NCI-H69 (cell line): Measurements from ENCODE around the gene SP7.
"Not testable (repeated sequence)": the region's sequence is repeated elsewhere in the genome, so short reads cannot be mapped to it uniquely, and the experiment has no call there.

ENCODE experiments used
- DNase-seq: peaks from one replicate; lab custom pipeline; 2025; lab: John Stamatoyannopoulos, UW

The SP7 gene

DNA sequence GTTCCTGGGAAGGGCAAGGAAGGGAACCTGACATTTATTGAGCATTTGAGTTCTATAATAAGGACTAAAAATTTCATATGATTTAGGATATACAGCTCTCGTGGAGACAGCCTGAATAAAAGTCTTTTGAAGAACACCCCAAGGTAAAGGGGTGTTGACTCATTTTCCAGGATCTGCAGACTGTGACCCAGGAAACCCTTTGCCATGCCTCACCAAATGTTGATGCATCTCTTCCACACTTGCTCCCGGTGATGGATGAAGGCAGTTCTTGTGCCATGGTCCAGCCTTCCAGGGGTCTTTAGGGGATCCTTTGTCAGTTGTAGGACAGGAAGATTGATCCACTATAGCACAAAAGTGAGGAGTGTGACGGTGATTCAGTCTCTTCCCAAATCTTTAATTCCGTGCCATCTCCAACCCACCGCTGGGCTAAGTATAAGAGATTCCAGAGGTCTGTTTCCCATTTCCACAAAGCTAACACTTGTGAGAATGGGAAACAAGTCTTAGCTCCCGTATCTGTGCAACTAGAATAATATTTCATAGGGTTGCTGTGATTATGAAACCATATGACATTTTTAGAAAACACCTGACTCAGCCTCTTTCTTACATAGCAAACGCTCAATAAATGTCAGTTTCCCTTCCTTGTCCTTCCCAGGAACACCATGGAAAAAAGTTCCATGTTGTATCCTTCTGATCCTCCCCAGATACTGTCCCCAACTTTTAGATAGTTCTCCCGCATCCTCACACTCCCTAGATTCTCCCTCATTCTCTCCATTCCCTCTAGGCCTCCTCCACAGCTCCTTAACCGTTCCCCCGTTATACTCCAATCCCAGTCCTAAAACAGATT is 15.6 kb downstream of the SP7 start:
- DNase-seq, result no peak

DNA sequence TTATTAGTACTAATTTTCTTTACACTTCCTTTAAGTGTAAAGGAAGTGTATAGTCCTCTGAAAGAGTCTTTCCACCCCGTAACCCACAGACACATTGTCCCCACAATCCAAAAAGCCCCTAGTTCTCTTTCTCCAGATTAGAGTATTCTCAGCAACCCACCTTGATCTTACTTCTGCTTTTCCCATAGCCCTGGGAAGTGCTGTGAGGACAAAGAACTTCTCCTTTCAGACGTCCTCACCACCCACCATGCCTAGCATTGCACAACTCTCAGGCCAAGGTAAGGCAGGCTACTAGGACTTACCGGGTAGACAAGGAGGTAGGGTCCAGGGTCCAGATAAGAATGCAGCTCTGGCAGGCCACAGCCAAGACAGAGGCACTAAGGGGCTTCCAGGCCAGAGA is 22.2 kb downstream of the SP7 start:
- no peak for DNase-seq

DNA sequence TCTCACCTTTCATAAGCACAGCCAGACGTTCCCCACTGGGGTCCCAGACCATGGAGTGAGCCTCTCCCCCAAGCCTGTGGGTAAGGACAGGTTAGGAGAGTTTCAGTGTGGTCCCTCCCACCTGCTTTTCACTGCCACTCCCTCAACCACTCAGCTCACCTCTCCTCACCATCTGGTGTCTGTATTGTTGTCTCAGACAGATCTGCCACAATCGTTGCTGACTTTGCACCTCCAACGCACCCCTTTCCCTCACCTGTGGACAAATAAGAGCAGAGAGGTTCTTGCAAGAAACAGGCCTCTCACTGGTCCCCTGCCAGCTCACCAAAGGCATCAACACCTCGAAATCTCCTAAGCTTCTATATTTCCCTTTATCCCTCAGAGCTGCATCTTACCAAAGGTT is 27.9 kb downstream of the SP7 start:
- DNase-seq, result no peak

DNA sequence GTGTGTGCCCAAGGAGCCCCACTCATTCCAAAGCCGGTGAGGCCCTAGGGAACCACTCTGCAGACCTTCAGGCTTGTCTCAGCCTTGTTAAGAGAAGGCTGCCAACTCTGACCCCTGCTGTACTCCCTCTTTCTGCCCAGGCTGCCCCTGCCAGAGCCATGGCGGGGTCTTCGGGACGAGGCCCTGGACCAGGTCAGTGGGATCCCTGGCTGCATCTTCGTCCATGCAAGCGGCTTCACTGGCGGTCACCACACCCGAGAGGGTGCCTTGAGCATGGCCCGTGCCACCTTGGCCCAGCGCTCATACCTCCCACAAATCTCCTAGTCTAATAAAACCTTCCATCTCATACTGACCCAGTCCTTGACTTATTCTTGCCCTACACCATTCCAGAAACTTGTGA is 29.3 kb downstream of the SP7 start:
- no peak for DNase-seq

DNA sequence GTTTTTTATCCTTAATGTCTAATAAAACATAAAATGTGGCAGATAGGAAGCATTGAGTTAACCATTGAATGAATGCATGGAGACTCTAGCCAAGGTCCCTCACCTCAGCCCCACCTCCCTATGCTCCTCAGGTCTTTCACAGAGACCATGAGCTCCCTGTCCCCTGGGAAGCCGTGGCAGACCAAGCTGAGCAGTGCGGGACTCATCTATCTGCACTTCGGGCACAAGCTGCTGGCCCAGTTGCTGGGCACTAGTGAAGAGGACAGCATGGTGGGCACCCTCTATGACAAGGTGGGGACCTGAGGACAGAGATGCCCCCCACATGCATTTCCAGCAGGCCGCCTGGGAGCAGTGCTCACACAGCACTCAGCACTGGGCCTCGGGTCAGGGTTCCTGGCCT is 33.3 kb downstream of the SP7 start:
- DNase-seq, result no peak

DNA sequence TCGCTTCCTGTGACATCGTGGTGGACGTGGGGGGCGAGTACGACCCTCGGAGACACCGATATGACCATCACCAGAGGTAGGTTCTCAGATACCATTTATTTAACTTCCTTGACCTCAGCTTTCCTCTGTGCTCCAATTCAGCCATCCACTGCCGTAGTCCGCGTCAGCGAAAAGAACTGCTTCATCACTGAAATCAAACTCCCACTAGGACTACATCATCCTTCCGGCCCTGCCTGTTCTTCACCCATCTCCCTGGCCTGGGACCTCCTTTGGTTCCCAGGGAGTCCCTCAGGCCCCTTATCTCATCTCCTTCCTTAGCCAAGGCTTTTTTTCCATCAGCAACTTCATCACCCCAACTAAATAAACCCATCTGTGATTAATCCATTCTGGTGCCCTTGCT is 36.0 kb downstream of the SP7 start:
- DNase-seq, result no peak

DNA sequence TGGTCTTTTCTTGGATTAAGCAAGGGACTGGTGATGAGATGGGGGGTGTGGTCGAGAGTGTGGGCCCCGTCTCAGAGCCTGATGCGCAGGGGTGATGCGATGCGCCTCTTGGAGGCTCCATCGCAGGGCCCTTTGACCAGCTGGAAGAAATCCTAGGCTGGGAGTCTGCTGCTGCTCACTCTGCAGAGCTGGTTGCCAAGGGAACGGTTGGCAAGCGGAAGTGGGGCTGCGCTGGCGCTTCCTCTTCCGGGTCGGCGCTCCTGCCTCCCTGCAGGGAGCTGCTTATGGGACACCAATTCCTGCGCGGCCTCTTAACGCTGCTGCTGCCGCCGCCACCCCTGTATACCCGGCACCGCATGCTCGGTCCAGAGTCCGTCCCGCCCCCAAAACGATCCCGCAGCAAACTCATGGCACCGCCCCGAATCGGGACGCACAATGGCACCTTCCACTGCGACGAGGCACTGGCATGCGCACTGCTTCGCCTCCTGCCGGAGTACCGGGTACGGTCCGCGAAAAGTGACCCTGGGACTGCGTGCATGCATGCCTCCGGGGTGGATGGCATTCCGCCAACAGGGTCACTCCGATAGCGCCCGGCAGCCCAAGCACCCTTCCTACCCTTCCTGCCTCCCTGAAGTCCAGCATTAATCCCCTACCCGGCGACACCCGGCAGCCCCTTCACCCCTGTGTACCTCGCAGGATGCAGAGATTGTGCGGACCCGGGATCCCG is 36.5 kb downstream of the SP7 start, which contains the start of gene MYG1:
TSS of gene MYG1 (plus strand) at position 242 of the 727 bp plus-strand sequence. CDS start at position 285, 43 bp downstream.
- DNase-seq, result peak; percentile 97

DNA sequence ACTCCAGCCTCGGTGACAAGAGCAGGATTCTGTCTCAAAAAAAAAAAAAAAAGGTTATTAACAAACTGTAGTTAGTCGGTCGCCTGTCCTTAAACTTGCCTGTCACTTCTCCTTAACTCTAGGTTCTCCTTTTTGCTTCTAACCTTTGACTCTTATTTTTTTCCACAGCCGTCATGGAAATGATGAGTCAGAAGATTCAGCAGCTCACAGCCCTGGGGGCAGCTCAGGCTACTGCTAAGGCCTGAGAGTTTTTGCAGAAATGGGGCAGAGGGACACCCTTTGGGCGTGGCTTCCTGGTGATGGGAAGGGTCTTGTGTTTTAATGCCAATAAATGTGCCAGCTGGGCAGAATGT is 37.1 kb downstream of the SP7 start:
- DNase-seq, result no peak

DNA sequence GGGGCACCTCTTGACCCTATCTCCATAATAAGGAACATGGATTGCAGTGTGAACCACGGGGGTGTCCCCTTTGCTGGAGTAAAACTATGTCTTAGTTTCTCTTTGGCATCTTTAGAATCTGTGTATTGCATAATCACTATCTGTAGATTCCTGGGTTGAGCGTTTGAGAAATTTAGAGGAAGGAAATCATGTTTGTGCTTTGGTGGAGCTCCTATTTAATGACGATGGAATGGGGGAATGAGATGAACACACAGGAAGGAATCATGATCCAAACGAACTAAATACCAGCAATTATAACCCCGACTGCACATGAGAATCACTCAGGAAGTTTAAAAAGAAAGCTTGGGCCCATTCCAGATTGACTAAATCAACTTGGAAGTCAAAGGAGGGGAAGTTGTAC is 38.0 kb downstream of the SP7 start:
- no peak for DNase-seq

DNA sequence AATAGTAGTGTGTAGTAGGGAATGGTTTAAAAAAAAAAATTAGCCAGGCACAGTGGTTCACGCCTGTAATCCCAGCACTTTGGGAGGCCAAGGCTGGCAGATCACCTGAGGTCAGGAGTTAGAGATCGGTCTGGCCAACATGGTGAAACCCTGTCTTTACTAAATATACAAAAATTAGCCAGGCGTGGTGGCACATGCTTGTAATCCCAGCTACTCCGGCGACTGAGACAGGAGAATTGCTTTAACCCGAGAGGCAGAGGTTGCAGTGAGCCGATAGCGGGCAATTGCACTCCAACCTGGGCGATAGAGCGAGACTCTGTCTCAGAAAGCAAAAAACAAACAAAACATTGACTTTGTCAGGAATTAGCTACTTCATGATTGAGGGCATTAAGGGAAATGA is 39.0 kb downstream of the SP7 start:
- not testable (repeated sequence) for DNase-seq

DNA sequence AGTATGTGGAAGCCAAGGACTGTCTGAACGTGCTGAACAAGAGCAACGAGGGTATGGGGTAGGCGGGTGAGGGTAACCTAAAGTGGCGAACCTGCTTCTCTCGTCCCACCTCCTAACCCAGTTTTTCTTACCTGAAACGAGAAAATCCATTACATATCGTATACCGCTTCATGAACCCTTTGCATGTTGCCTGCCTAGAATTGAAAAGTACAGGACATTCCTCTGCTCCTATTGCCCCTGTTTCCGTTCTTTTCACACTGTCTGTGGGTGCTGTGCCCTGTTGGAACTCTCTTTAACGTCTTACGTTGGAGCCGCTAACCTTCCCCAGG is 40.3 kb downstream of the SP7 start:
- no peak for DNase-seq

DNA sequence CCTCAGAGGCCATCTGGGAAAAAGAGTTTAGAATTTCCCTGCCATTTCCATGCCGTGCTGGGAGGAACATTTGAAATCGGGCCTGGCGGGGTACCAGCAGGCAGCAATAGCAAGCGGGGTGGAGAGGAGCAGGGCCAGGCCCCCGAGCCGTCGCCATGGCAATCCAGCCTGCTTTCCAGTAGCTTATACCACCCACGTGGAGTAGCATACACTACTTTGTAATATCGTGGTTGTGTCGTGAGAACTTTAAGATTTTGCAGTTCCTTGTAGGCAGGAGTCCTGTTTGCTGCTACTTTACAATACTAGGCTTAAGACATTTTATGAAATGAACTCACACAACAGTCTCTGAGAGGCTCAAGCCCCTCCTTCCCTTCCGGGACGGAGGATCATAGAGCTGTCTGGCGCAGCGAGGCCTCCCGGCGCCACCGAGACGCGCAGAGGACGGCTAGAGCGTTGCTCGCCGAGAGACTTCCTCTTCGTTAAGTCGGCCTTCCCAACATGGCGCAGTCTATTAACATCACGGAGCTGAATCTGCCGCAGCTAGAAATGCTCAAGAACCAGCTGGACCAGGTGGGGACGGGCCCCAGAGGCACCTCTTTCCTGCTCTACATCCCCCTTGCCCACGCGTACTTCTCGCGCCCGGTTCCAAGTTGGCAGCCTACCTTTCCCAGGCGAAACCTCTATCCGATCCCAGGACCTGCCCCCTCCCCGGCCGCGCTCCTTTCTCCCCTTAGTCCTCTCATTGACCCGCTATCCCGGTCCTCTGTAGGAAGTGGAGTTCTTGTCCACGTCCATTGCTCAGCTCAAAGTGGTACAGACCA is 40.9 kb downstream of the SP7 start, which contains the start of gene PFDN5:
TSS of gene PFDN5 (plus strand) at position 473 of the 821 bp plus-strand sequence. CDS start at position 499, 26 bp downstream.
- peak; percentile 96 for DNase-seq

DNA sequence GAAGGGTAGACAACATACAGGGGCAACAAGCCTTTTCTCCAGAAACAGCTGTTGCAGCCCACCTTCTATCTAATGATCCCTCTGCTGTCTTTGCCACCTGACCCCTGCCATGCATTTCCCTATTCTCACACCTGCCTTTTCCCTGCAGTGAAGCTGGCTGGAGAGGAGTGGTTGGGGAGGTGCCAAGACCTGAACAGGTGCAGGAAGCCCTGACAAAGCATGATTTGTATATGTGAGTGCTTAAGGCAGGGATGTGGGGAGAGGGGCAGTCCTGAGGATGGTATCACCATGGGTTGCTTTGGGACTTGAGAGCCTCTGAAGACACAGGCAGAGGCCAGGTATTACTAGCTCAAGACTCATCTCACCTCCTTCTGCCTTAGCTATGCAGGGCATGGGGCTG is 43.7 kb downstream of the SP7 start:
- peak; percentile 50 for DNase-seq

DNA sequence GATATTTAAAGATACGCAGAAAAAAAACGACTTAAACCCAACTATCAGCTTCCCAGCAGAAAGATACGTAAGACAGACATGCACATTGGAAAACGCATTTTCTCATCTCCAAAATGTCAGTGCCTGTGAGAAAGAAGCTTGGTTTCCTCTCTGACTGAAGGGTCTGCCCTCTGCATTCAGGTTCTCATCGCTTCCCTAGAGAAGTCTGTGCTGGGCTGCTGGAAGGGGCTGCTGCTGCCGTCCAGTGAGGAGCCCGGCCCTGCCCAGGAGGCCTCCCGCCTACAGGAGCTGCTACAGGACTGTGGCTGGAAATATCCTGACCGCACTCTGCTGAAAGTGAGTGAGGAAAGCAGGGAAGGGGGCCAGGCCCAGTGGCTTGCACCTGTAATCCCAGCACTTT is 45.5 kb downstream of the SP7 start:
- DNase-seq, result no peak

DNA sequence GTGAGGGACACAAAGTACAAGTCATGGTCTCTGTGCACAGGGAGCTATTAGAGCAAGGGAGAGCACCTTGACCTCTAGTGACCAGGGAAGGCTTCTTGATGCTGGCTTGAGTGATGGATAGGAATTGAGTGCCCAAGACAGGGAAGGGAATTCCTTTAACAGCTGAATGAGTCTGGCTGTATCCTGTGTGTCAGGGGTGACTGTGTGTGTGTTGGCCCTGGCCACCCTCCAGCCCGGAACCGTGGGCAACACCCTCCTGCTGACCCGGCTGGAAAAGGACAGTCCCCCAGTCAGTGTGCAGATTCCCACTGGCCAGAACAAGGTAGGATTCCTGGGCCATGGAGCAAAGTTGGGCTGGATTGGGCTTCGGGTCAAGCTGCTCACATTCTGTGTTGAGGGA is 46.3 kb downstream of the SP7 start:
- no peak for DNase-seq

DNA sequence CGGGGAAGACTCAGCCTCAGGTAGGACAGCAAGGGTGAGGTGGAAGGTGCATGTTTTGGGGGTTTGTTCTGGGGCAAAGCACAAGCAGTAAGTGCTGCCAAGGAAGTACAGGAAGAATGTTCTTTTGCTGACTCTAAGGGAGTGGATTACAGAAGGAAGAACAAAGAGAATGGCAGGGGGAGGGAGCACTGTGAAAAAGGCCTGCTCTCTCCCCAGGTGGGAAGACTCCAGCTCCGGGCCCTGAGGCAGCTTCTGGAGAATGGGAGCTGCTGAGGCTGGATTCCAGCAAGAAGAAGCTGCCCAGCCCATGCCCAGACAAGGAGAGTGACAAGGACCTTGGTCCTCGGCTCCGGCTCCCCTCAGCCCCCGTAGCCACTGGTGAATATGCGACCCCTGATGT is 47.8 kb downstream of the SP7 start:
- DNase-seq, result no peak

DNA sequence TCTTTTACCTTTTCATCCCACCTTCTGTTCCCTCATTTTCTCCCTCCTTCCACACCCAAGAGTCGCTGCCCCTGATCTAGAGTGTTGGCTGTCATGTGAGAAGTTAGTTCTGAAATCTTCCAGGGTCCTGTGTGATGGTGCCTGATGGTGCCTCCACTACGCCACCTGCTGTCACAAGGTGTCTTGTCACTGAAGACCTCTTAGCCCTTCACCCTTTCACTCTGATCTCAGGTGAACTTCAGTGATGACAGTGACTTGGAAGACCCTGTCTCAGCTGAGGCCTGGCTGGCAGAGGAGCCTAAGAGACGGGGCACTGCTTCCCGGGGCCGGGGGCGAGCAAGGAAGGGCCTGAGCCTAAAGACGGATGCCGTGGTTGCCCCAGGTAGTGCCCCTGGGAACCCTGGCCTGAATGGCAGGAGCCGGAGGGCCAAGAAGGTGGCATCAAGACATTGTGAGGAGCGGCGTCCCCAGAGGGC is 48.4 kb downstream of the SP7 start:
- DNase-seq, result peak; percentile 45

DNA sequence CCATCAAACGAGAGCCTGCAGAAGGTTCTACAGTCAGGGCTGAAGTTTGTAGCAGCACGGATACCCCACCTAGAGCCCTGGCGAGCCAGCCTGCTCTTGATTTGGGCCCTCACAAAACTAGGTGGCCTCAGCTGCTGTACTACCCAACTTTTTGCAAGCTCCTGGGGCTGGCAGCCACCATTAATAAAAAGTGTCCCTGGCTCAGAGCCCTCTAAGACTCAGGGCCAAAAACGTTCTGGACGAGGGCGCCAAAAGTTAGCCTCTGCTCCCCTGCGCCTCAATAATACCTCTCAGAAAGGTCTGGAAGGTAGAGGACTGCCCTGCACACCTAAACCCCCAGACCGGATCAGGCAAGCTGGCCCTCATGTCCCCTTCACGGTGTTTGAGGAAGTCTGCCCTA is 49.7 kb downstream of the SP7 start:
- DNase-seq, result no peak

DNA sequence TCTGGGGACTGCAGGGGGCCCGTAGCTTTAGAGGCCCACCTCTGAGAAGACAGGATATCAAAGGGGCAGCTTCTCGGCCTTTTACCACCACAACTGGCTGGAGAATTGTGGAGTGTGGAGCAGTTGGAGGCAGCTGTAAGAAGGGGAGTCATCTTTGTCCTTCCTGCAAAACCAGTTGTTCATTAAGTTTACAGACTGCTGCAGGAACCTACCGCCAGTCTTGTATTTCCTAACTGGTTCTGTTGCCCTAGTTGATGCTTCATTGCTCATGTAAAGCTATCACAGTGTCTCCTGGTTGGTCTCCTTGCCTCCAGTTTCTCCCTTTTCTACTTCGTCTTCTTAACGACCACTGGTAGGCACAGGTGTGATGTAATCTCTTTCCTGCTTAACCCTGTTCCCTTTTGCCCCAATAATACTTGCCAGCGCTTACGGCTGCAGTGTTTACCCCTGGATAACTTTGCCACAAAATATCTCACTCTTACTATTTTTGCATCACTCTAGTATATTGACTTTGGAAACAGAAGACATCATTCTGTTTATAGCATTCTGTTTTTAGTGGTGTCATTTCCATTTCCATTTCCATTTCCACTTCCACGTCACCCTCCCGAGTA is 56.2 kb downstream of the SP7 start:
- DNase-seq, result no peak

DNA sequence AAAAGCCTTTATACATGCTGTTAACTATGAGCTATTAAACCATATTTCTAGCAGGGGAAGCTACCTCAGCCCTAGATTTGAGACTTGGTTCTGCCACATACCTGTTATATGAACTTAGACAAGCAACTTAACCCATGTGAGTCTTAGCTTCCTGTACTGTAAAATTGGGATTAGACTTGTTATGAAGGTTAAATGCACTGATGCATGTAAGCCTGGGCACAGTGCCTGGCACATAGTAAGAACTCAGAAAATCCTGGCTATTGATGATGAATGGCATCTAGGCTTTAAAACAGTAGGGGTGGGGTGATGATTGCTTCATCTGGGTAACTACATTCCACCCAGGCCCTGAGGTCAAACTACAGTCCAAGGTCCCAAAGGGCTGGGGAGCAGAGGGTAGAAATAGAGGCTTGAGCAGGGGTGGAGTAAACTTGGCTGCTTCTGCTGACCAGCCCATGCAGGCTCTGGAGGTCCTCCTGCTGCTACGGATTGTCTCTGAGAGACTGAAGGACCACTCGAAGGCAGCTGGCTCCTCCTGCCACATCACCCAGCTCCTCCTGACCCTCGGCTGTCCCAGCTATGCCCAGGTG is 56.8 kb downstream of the SP7 start:
- DNase-seq, result no peak

DNA sequence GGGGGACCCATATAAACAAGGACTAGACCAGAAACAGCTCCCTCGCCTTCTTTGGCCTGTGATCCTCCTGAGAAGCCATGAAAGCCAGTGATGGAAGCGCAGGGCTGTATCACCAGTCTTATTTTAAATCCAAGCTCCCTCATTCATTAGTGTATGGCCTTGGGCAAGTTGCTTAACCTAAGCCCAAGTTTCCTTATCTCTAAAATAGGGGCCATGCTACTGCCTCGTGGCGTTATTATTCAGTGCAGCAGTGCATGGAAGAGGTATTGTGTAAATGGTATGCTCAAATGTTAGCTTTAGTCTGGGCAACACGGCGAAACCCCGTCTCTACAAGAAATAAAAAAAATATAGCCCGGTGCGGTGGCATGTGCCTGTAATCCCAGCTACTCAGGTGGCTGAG is 58.2 kb downstream of the SP7 start:
- DNase-seq, result no peak
